B cell (primary cell): ENCODE measurements around the gene ASMTL. TPM values are rescaled to one million over a fixed set of nuclear protein-coding genes. Genes with fewer than 3 reads are reported as not detected.

ENCODE experiments used
- ATAC-seq: fragments of 200-7000 bp; cut with Tn5 transposase; one replicate; pipeline ENCODE4 v1.10.0; 2021; ENCODE audit warnings: low read depth, mild to moderate bottlenecking, moderate number of reproducible peaks, moderate library complexity
- CTCF ChIA-PET: fragments of 350-600 bp; sonication (Branson Sonifier 250); formaldehyde crosslinking; loops from one replicate; lab custom pipeline; 2021; ENCODE audit warnings: antibody characterized with exemption, inconsistent platforms; lab: Charles Lee
- POLR2A ChIA-PET: fragments of 350-600 bp; sonication (Branson Sonifier 250); formaldehyde crosslinking; loops from one replicate; lab custom pipeline; 2021; ENCODE audit warnings: antibody characterized with exemption; lab: Charles Lee
- DNase-seq: peaks from one replicate; pipeline ENCODE4 v3.0.0; 2013
- H2AFZ ChIP-seq: 2 replicates; pipeline ENCODE4 v1.6.1; 2012; ENCODE audit warnings: mild to moderate bottlenecking, low read depth, low read length; ENCODE audit not compliant: insufficient read depth, poor library complexity, severe bottlenecking
- H3K27ac ChIP-seq, 2 donors: 1 replicate in 1 of 2; 2 replicates in 1 of 2; pipeline ENCODE4 v1.5.1; 2012 to 2013; ENCODE audit warnings: low read length in 2 of 2, mild to moderate bottlenecking in 2 of 2, moderate library complexity in 1 of 2
- H3K27me3 ChIP-seq, 4 experiments: fragments of 200-600 bp in 1 of 4; sonication (generic) in 1 of 4; replicated peaks in 1 of 4; 1 replicate in 2 of 4; 2 replicates in 2 of 4; pipeline versions ENCODE4 v1.6.1 to v1.7.0; 2013 to 2016; ENCODE audit warnings: low read length in 3 of 4, mild to moderate bottlenecking in 2 of 4, mixed read lengths in 1 of 4, moderate library complexity in 1 of 4; ENCODE audit not compliant: insufficient read depth in 4 of 4, control insufficient read depth in 3 of 4; ENCODE audit errors: control extremely low read depth in 1 of 4
- H3K36me3 ChIP-seq, 2 experiments: replicated peaks in 1 of 2; 1 replicate in 1 of 2; 2 replicates in 1 of 2; pipeline versions ENCODE4 v1.6.1 to v1.7.1; 2013; ENCODE audit warnings: low read length in 1 of 2; ENCODE audit not compliant: insufficient read depth in 2 of 2, control insufficient read depth in 1 of 2; ENCODE audit errors: control extremely low read depth in 1 of 2, extremely low read depth in 1 of 2
- H3K4me1 ChIP-seq, 2 donors: fragments of 200-600 bp in 1 of 2; sonication (generic) in 1 of 2; 1 replicate in 1 of 2; 2 replicates in 1 of 2; pipeline versions ENCODE4 v1.5.1 to v1.6.1; 2013 to 2017; ENCODE audit warnings: low read length in 2 of 2; ENCODE audit not compliant: control insufficient read depth in 2 of 2, insufficient read depth in 2 of 2
- H3K4me2 ChIP-seq: replicated peaks from 2 replicates; pipeline ENCODE3; 2012; ENCODE audit warnings: mild to moderate bottlenecking, low read depth, low read length; ENCODE audit not compliant: poor library complexity, severe bottlenecking
- H3K4me3 ChIP-seq, 5 experiments: fragments of 200-600 bp in 1 of 5; sonication (generic) in 1 of 5; 1 replicate in 3 of 5; 2 replicates in 2 of 5; pipeline versions ENCODE4 v1.5.1 to v1.7.0; 2011 to 2016; ENCODE audit warnings: low read length in 4 of 5, mild to moderate bottlenecking in 4 of 5, low read depth in 2 of 5, control low read depth in 1 of 5, moderate library complexity in 1 of 5; ENCODE audit not compliant: insufficient read depth in 1 of 5; ENCODE audit errors: control extremely low read depth in 1 of 5, extremely low read depth in 1 of 5
- H3K79me2 ChIP-seq: fragments of 200-600 bp; sonication (generic); one replicate; pipeline ENCODE4 v1.6.0; 2016; ENCODE audit warnings: low read length; ENCODE audit not compliant: control insufficient read depth, insufficient read depth
- H3K9ac ChIP-seq: fragments of 200-600 bp; sonication (generic); 2 replicates; pipeline ENCODE4 v1.6.1; 2017; ENCODE audit warnings: mild to moderate bottlenecking, low read length, moderate library complexity
- H3K9me3 ChIP-seq, 3 donors: one replicate each; pipeline versions ENCODE4 v1.6.1 to v1.7.1; 2013; ENCODE audit warnings: low read length in 2 of 3; ENCODE audit not compliant: control insufficient read depth in 2 of 3, insufficient read depth in 1 of 3; ENCODE audit errors: control extremely low read depth in 1 of 3
- H4K20me1 ChIP-seq: 2 replicates; pipeline ENCODE4 v1.6.0; 2012; ENCODE audit warnings: mild to moderate bottlenecking, low read length; ENCODE audit not compliant: insufficient read depth, control insufficient read depth, poor library complexity, severe bottlenecking
- H3K27ac Mint-ChIP-seq: one replicate; pipeline ENCODE4 v1.8.0; 2021; ENCODE audit warnings: mixed read lengths
- H3K27me3 Mint-ChIP-seq: one replicate; pipeline ENCODE4 v1.8.0; 2021; ENCODE audit warnings: mixed read lengths
- H3K4me1 Mint-ChIP-seq: one replicate; pipeline ENCODE4 v1.8.0; 2021; ENCODE audit warnings: mixed read lengths
- H3K4me3 Mint-ChIP-seq: one replicate; pipeline ENCODE4 v1.8.0; 2021; ENCODE audit warnings: mixed read lengths
- H3K9me3 Mint-ChIP-seq: one replicate; pipeline ENCODE4 v1.8.0; 2022; ENCODE audit warnings: mixed read lengths; ENCODE audit not compliant: insufficient read depth
- EZH2 ChIP-seq: IDR thresholded peaks from 2 replicates; pipeline ENCODE4 v1.6.1; 2012; ENCODE audit warnings: borderline replicate concordance, low read depth, mild to moderate bottlenecking, moderate library complexity, low read length; ENCODE audit not compliant: insufficient read depth, poor library complexity, severe bottlenecking
- WGBS: methylation state at CpG from one replicate; pipeline ENCODE4 v1.1.5; 2013; ENCODE audit warnings: missing lambda C conversion rate; ENCODE audit not compliant: insufficient coverage; 5-methylcytosine and 5-hydroxymethylcytosine counted together
- intact Hi-C: fragments of 100-400 bp; cut with micrococcal nuclease; formaldehyde crosslinking; loops from one replicate; pipeline ENCODE4 v1.10.0; 2022
- polyA plus RNA-seq: library from polyadenylated mRNA; depleted of rRNA; stranded (reverse); fragments of >200 nt; gene quantifications from 2 replicates; pipeline ENCODE4 v1.2.3, GENCODE V29; 2012
- total RNA-seq, 2 donors: library from RNA; stranded (reverse); fragments of 120-200 nt in 1 of 2; gene quantifications; 1 replicate in 1 of 2; 2 replicates in 1 of 2; pipeline versions ENCODE4 v1.2.3 to v1.2.4, GENCODE V29; 2013 to 2022
- TF ChIP-seq, protein P1 (sequence below): fragments of 200-600 bp; IDR thresholded peaks from one replicate; pipeline ENCODE4 v1.8.0; 2022; ENCODE audit warnings: antibody characterized with exemption, mild to moderate bottlenecking

ASMTL gene
- total and polyA plus RNA-seq, 2 donors (not counting 1 experiment from before 2014, with no cell fraction given) = 33.3 to 52.9 TPM

DNA sequence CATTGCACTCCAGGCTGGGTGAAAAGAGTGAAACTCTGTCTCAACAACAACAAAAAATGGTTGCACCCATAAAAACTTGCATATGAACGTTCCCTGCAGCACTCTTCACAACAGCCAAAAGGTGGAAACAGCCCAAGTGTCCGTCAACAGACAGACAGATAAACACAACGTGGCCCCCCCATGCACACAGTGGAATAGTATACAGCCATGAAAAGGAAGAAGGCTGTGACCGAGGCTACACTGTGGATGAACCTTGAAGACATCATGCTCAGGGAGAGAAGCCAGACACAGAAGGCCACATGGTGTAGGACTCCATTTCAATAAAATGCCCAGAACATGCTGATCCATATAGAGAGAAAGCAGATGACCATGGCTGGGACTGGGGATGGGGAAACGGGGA lies 33.5 kb upstream of the ASMTL start:
- H3K79me2 ChIP-seq = peaks cover 70% of the 10 kb centered on the region
- ChIA-PET CTCF (no interaction called here), POLR2A (no interaction called here)
- Mint-ChIP-seq H3K27me3 (no peaks in the 10 kb centered on the region), H3K4me1 (peaks cover 50% of the 10 kb centered on the region), H3K27ac (peak overlapping the region; percentile 50), H3K9me3 (no peaks in the 10 kb centered on the region), H3K4me3 (no peak overlapping the region)
- intact Hi-C loops = no loop called here
- WGBS = 100% methylated on average over 2 of the region's 5 CpGs
- H3K4me1 ChIP-seq = peaks cover 22 to 48% of the 10 kb centered on the region in 2 donors
- H4K20me1 ChIP-seq = peaks cover 69% of the 10 kb centered on the region
- ATAC-seq (no peak), DNase-seq (no peak)
- no peaks in the 10 kb centered on the region for H3K27me3 ChIP-seq
- H3K27ac ChIP-seq = no peak overlapping the region
- no peak overlapping the region for H3K4me3 ChIP-seq
- H3K9ac ChIP-seq = no peak overlapping the region
- peaks cover 0 to 8% (median 0%) of the 10 kb centered on the region in 3 donors for H3K9me3 ChIP-seq
- peaks cover 10 to 54% of the 10 kb centered on the region in 2 experiments for H3K36me3 ChIP-seq
- no peak overlapping the region for H3K4me2 ChIP-seq
- H2AFZ ChIP-seq = no peak overlapping the region
- no peak for TF ChIP-seq EZH2
- TF ChIP-seq, protein P1, sequence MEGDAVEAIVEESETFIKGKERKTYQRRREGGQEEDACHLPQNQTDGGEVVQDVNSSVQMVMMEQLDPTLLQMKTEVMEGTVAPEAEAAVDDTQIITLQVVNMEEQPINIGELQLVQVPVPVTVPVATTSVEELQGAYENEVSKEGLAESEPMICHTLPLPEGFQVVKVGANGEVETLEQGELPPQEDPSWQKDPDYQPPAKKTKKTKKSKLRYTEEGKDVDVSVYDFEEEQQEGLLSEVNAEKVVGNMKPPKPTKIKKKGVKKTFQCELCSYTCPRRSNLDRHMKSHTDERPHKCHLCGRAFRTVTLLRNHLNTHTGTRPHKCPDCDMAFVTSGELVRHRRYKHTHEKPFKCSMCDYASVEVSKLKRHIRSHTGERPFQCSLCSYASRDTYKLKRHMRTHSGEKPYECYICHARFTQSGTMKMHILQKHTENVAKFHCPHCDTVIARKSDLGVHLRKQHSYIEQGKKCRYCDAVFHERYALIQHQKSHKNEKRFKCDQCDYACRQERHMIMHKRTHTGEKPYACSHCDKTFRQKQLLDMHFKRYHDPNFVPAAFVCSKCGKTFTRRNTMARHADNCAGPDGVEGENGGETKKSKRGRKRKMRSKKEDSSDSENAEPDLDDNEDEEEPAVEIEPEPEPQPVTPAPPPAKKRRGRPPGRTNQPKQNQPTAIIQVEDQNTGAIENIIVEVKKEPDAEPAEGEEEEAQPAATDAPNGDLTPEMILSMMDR = no peak

DNA sequence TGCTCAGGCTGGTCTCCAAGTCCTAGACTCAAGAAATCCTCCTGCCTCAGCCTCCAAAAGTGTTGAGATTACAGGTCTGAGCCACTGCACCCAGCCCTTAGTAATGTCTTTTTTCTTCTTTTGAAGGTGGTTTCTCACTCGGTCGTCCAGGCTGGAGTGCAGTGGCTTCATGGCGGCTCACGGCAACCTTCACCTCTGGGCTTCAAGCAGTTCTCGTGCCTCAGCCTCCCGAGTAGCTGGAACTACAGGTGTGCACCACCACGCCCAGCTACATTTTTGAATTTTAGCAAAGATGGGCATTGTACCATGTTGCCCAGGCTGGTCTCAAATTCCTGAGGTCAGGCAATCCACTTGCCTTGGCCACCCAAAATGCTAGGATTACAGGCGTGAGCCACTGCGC lies 32.3 kb upstream of the ASMTL start:
- CTCF ChIA-PET = no interaction called here
- no peaks in the 10 kb centered on the region for H3K27me3 ChIP-seq
- no peak overlapping the region for H3K4me3 ChIP-seq
- 87% methylated on average over 7 of the region's 9 CpGs for WGBS
- no peak for DNase-seq
- POLR2A ChIA-PET = no interaction called here
- ATAC-seq = no peak
- H3K4me2 ChIP-seq = no peak overlapping the region
- peaks cover 67% of the 10 kb centered on the region for H4K20me1 ChIP-seq
- peaks cover 0 to 8% (median 0%) of the 10 kb centered on the region in 3 donors for H3K9me3 ChIP-seq
- H3K36me3 ChIP-seq = peaks cover 10 to 59% of the 10 kb centered on the region in 2 experiments
- no peak overlapping the region for H3K4me3 Mint-ChIP-seq
- peak overlapping the region; percentile 26 for H3K27ac Mint-ChIP-seq
- no peaks in the 10 kb centered on the region for H3K27me3 Mint-ChIP-seq
- no peak overlapping the region for H3K9ac ChIP-seq
- no peak overlapping the region for H3K27ac ChIP-seq
- no peaks in the 10 kb centered on the region for H3K9me3 Mint-ChIP-seq
- intact Hi-C loops = no loop called here
- peaks cover 60% of the 10 kb centered on the region for H3K4me1 Mint-ChIP-seq
- peaks cover 33 to 59% of the 10 kb centered on the region in 2 donors for H3K4me1 ChIP-seq
- no peak for TF ChIP-seq EZH2
- TF ChIP-seq, protein P1 = no peak
- no peak overlapping the region for H2AFZ ChIP-seq
- H3K79me2 ChIP-seq = peaks cover 74% of the 10 kb centered on the region
